ENCODE results near the gene COL15A1.

COL15A1 gene

GRCh38 chr9:99062549-99062948 is 118.8 kb downstream of the COL15A1 start:
- DNase-seq, result no peak

GRCh38 chr9:99063522-99063921 is 119.8 kb downstream of the COL15A1 start:
- no peak for DNase-seq

GRCh38 chr9:99066571-99066970 is 122.9 kb downstream of the COL15A1 start:
- DNase-seq, result no peak

GRCh38 chr9:99069075-99069474 is 125.4 kb downstream of the COL15A1 start:
- DNase-seq, result no peak

GRCh38 chr9:99069546-99069945 is 125.8 kb downstream of the COL15A1 start:
- DNase-seq, result no peak

GRCh38 chr9:99070681-99071080 is 127.0 kb downstream of the COL15A1 start:
- DNase-seq, result no peak

GRCh38 chr9:99071313-99072039 is 127.8 kb downstream of the COL15A1 start:
- no peak for DNase-seq

GRCh38 chr9:99072040-99072394 is 128.3 kb downstream of the COL15A1 start:
- no peak for DNase-seq

GRCh38 chr9:99073347-99073746 is 129.6 kb downstream of the COL15A1 start:
- no peak for DNase-seq

GRCh38 chr9:99073985-99074901 is 130.5 kb downstream of the COL15A1 start:
- no peak for DNase-seq

GRCh38 chr9:99074902-99075245 is 131.2 kb downstream of the COL15A1 start:
- no peak for DNase-seq

- no peak for DNase-seq
Observed at GRCh38 chr9:99075246-99075912, 131.7 kb downstream of the COL15A1 start.

GRCh38 chr9:99076030-99076429 is 132.3 kb downstream of the COL15A1 start:
- no peak for DNase-seq

- DNase-seq, result no peak
Observed at GRCh38 chr9:99076483-99077171, 132.9 kb downstream of the COL15A1 start.

- no peak for DNase-seq
Observed at GRCh38 chr9:99078717-99079116, 135.0 kb downstream of the COL15A1 start.

GRCh38 chr9:99079542-99079941 is 135.8 kb downstream of the COL15A1 start:
- DNase-seq, result no peak

GRCh38 chr9:99083051-99083450 is 139.3 kb downstream of the COL15A1 start:
- no peak for DNase-seq

GRCh38 chr9:99085949-99086948 is 142.5 kb downstream of the COL15A1 start:
- no peak for DNase-seq

GRCh38 chr9:99087462-99087861 is 143.8 kb downstream of the COL15A1 start:
- DNase-seq, result no peak

GRCh38 chr9:99090336-99091130 is 146.8 kb downstream of the COL15A1 start:
- DNase-seq, result no peak

All from NCI-H2081 (cell line).